Left ventricle myocardium inferior (tissue), 1 donor: ENCODE data around the gene IRX2. TPM values are rescaled to one million over a fixed set of nuclear protein-coding genes. Genes with fewer than 3 reads are reported as not detected.

ENCODE experiments used
- DNase-seq: peaks from one replicate; pipeline ENCODE4 v3.0.0-alpha.2; 2020
- H3K27ac ChIP-seq: fragments of 200-600 bp; replicated peaks from 2 replicates; pipeline ENCODE4 v1.8.0; 2021
- H3K27me3 ChIP-seq: fragments of 200-600 bp; 2 replicates; pipeline ENCODE4 v1.8.0; 2021; ENCODE audit warnings: low read depth
- H3K36me3 ChIP-seq: fragments of 200-600 bp; 2 replicates; pipeline ENCODE4 v1.8.0; 2021
- H3K4me1 ChIP-seq: fragments of 200-600 bp; 2 replicates; pipeline ENCODE4 v1.8.0; 2021
- H3K4me3 ChIP-seq: fragments of 200-600 bp; 2 replicates; pipeline ENCODE4 v1.8.0; 2021; ENCODE audit warnings: mild to moderate bottlenecking, moderate library complexity
- H3K9me3 ChIP-seq: fragments of 200-600 bp; replicated peaks from 2 replicates; pipeline ENCODE4 v1.8.0; 2021
- CTCF ChIP-seq: fragments of 200-600 bp; IDR thresholded peaks from 2 replicates; pipeline ENCODE4 v1.8.0; 2021; ENCODE audit warnings: antibody characterized with exemption, mild to moderate bottlenecking, borderline replicate concordance
- intact Hi-C: fragments of 100-400 bp; cut with micrococcal nuclease; formaldehyde crosslinking; loops from one replicate; pipeline ENCODE4 v1.11.0; 2022
- long read RNA-seq: library from polyadenylated mRNA; unstranded; transcript quantifications from one replicate; pipeline ENCODE4 v2.0.0, GENCODE V29; 2021
- total RNA-seq: library from RNA; stranded (reverse); fragmentation: NEBNext Ultra II Directional; extraction: Animal tissue kit (Norgen Biotek cat#: 25700); gene quantifications from one replicate; pipeline ENCODE4 v1.2.1, GENCODE V29; 2021
- donor health status: DM: no; HTN: yes; CAD: no; lungs with severe emphysema.

The IRX2 gene
- 6.2 TPM for total RNA-seq
- long read RNA-seq, transcript IRX2-201 (4 exons, 2,456 nt): major isoform, 7 of 13 reads
- long read RNA-seq, partial matches to known transcripts: 2 of 13 reads
- long read RNA-seq, other reads (novel, unspliced or antisense): 1 of 13 reads

- DNase-seq: peak; percentile 79
- H3K36me3 ChIP-seq: no peaks in the 10 kb centered on the region
- H3K4me3 ChIP-seq: peak within 1 kb of the TSS; percentile 59
- peaks cover 60% of the 10 kb centered on the region for H3K4me1 ChIP-seq
- no peaks in the 10 kb centered on the region for H3K9me3 ChIP-seq
- peak within 1 kb of the TSS; percentile 36 for H3K27ac ChIP-seq
- intact Hi-C loops: no loop called here
- peaks cover 98% of the 10 kb centered on the region for H3K27me3 ChIP-seq
- TF ChIP-seq CTCF: no peak
Measured at GRCh38 chr5:2751592-2752021, at the start of gene IRX2. Gene IRX2 (minus strand): TSS chr5:2751677. CDS start chr5:2751413, 264 bp downstream.

DNA sequence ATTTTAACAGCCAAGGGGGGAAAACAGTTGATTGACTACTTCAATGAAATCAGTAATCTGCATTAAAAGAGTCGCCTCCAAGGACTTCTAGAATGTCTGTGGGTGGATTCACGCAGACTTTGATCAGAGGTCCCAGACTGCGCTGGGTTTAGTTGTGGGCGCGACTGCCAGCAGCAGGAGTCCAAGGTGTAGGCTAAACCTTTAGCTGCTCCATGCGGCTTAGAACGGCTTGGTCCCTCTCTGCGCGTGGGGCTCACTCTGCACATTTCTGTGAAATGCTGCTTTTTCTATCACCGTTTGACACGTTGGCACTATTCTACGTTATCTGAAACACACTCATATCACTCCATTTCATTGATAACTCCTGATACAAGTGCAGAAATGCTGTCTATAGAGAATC is 48.6 kb upstream of the IRX2 start:
- no peak overlapping the region for H3K4me3 ChIP-seq
- intact Hi-C loops: no loop called here

DNA sequence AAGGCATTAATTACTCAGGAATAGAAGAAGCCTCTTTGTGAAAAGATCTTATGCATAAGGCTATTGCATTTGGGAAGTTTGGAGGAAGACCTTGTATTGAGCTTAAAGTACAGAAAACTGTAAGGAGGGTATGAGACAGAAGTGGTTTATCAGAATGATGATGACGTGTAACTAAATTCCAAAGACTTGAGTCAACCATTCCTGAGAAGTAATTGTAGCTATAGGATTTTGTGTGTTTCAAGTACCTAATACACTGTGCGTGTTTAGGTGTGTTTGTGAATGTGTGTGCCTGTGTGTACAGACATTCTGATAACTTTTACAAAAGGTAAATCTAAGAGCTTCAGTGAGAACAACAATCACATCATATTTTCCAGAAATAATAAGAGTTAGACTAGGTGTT is 46.5 kb upstream of the IRX2 start:
- DNase-seq: no peak
- Histone ChIP-seq H3K9me3 (peaks cover 17% of the 10 kb centered on the region), H3K27ac (no peak overlapping the region), H3K36me3 (no peaks in the 10 kb centered on the region), H3K4me3 (no peak overlapping the region), H3K4me1 (no peaks in the 10 kb centered on the region), H3K27me3 (peaks cover 57% of the 10 kb centered on the region)
- intact Hi-C loops: no loop called here
- no peak for TF ChIP-seq CTCF

More for the DNA sequence above, 48.6 kb upstream of the IRX2 start:
- peaks cover 57% of the 10 kb centered on the region for H3K27me3 ChIP-seq
- no peaks in the 10 kb centered on the region for H3K36me3 ChIP-seq
- H3K9me3 ChIP-seq: no peaks in the 10 kb centered on the region
- no peak for TF ChIP-seq CTCF
- DNase-seq: no peak
- no peaks in the 10 kb centered on the region for H3K4me1 ChIP-seq
- no peak overlapping the region for H3K27ac ChIP-seq

- intact Hi-C loops: no loop called here
- H3K4me1 ChIP-seq: no peaks in the 10 kb centered on the region
- DNase-seq: no peak
- no peaks in the 10 kb centered on the region for H3K36me3 ChIP-seq
- TF ChIP-seq CTCF: no peak
- no peak overlapping the region for H3K4me3 ChIP-seq
- no peak overlapping the region for H3K27ac ChIP-seq
- H3K27me3 ChIP-seq: peaks cover 59% of the 10 kb centered on the region
- peaks cover 20% of the 10 kb centered on the region for H3K9me3 ChIP-seq
Measured at GRCh38 chr5:2797160-2797559, 45.7 kb upstream of the IRX2 start.

DNA sequence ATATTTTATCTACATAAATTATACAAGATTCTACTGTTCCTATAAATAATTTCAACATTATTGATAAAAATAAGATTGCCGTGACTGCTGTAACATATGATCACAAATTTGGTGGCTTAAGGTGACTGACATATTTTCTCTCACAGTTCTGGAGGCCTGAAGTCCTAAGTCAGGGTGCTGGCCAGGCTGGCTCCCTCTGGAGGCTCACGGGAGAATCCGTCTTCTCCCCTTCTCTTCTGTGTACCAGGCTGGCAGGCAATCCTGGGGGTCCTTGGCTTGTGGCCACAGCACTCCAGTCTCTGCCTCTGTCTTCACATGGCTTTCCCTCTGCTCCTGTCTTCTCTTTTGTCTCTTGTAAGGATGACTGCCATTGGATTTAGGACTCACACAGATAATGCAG is 31.7 kb upstream of the IRX2 start:
- Histone ChIP-seq H3K4me1 (no peaks in the 10 kb centered on the region), H3K27ac (no peak overlapping the region), H3K27me3 (peaks cover 26% of the 10 kb centered on the region), H3K4me3 (no peak overlapping the region), H3K9me3 (peaks cover 23% of the 10 kb centered on the region), H3K36me3 (no peaks in the 10 kb centered on the region)
- no peak for TF ChIP-seq CTCF
- intact Hi-C loops: no loop called here
- DNase-seq: no peak

GRCh38 chr5:2782658-2783057 is 31.2 kb upstream of the IRX2 start:
- Histone ChIP-seq H3K4me1 (no peaks in the 10 kb centered on the region), H3K27ac (no peak overlapping the region), H3K4me3 (no peak overlapping the region), H3K9me3 (peaks cover 23% of the 10 kb centered on the region), H3K27me3 (peaks cover 31% of the 10 kb centered on the region), H3K36me3 (no peaks in the 10 kb centered on the region)
- TF ChIP-seq CTCF: no peak
- intact Hi-C loops: no loop called here
- DNase-seq: no peak
